HuH-7 (cell line): ENCODE measurements around the gene OR5H2.
"Not testable (repeated sequence)": the region's sequence is repeated elsewhere in the genome, so short reads cannot be mapped to it uniquely, and the experiment has no call there.

Source experiments
- DNase-seq: peaks from one replicate; pipeline ENCODE4 v3.0.0; 2011; ENCODE audit warnings: low spot score

Gene OR5H2

GRCh38 chr3:98282205-98282604, at the start of gene OR5H2:
TSS of gene OR5H2 (plus strand) at chr3:98282505. CDS start at chr3:98282903, 398 bp downstream.
- DNase-seq: no peak

DNA sequence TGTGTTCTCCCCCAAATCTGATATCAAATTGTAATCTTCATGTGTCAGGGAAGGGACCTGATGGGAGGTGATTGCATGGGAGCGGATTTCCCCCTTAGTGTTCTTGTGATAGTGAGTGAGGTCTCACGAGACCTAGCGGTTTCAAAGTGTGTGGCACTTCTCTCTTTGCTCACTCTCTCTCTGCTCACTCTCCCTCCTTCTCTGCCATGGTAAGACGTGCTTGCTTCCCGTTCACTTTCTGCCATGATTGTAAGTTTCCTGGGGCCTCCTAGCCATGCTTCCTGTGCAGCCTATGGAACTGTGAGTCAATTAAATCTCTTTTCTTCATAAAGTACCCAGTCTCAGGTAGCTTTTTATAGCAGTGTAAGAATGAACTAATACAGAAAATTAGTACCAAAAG, 48.8 kb upstream of the OR5H2 start:
- DNase-seq: no peak

GRCh38 chr3:98240131-98240530, 42.2 kb upstream of the OR5H2 start:
- DNase-seq: no peak

DNA sequence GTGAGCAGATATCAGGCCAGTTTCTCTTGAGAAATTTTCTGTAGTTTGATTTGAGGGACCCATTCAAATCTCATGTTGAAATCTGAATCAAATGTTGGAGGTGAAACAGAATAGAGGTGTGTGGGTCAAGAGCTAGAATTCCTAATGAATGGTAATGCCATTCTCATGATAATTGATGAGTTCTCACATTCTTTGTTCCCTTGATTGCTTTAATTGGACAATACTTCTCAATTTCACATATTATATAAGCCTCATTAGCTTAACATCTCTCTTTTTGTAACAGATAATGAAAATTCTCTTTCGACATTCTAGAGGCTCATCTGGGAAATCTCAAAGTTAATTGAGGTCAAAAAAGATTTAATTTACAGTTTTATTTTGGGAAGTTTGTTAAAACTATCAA, 40.1 kb upstream of the OR5H2 start:
- DNase-seq: no peak

GRCh38 chr3:98243843-98244242, 38.5 kb upstream of the OR5H2 start:
- no peak for DNase-seq

GRCh38 chr3:98246142-98246541, 36.2 kb upstream of the OR5H2 start:
- no peak for DNase-seq

- DNase-seq: not testable (repeated sequence)
Observed at GRCh38 chr3:98256026-98256425, 26.3 kb upstream of the OR5H2 start.

DNA sequence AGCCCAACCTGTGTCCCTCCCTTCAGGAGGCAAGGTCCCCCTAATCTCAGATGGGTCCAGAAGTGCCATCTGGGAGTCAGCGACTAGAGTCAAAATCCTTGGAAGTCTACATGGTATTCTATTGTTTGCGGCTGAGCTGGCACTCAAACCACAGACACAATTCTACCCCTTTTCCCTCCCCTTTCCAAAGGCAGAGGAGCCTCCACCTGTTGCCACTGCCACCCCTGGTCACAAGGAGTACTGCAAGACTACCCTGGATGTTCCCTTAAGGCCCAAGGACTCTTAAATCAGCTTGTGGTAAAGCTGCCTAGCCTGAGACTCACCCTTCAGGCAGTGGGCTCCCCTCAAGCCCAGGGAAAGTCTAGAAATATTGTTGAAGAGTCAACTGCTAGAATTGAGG, 22.6 kb upstream of the OR5H2 start:
- DNase-seq: peak; percentile 19

- no peak for DNase-seq
Observed at GRCh38 chr3:98262046-98262445, 20.3 kb upstream of the OR5H2 start.

DNA sequence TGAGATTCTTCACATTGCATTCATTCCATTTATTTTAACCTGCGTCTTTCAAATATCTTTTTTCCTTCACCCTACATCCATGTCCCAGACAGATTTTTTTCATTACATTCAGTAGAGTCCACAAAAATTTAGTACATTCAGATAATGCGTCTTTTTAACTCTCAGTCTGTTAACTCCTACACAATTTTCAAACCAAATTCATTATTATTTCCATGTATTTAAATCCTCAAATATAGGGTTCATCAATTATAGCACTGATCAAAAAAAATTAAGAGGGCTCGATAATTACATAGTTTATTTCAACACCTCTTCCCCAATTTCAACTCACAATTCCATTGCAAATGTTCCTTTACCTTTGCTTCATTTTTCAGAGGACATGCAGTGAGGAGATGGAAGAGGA, 18.4 kb upstream of the OR5H2 start, which contains the start of gene OR5H6:
TSS of gene OR5H6 (plus strand) at position 301 of the 400 bp plus-strand sequence. CDS start at position 390, 89 bp downstream.
- no peak for DNase-seq

DNA sequence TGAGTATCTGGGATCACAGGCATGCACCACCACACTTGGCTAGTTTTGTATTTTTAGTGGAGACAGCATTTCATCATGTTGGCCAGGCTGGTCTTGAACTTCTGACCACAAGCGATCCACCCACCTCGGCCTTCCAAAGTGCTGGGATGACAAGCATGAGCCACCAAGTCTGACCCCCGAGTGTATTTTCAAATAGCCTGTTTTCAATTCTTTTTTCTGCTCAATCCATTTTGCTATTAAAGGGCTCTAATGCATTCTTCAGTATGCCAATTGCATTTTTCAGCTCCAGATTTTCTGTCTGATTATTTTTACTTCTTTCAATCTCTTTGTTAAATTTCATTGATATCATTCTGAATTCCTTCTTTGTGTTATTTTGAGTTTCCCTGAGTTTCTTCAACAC, 12.5 kb upstream of the OR5H2 start:
- no peak for DNase-seq

GRCh38 chr3:98272126-98272525, 10.2 kb upstream of the OR5H2 start:
- no peak for DNase-seq

- DNase-seq: no peak
Observed at GRCh38 chr3:98274914-98275313, 7.4 kb upstream of the OR5H2 start.

DNA sequence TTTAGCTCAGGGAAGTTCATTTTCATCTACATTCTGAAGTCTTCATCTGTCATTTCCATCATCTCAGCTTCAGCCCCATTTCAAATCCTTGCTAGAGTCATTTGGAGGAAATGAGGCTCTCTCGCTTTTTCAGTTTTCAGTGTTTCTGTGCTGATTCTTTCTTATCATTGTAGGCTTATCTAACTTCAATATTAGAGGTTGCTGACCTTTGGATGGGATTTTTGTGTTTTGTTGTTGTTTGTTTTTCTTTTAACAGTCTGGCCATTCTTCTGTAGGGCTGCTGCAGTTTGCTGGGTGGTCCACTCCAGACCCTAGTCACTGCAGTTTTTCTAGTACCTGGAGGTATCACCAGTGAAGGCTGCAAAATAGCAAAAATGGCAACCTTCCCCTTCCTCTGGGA, 8.6 kb downstream of the OR5H2 start:
- DNase-seq: no peak

- DNase-seq: no peak
Observed at GRCh38 chr3:98291332-98291957, 9.1 kb downstream of the OR5H2 start.

DNA sequence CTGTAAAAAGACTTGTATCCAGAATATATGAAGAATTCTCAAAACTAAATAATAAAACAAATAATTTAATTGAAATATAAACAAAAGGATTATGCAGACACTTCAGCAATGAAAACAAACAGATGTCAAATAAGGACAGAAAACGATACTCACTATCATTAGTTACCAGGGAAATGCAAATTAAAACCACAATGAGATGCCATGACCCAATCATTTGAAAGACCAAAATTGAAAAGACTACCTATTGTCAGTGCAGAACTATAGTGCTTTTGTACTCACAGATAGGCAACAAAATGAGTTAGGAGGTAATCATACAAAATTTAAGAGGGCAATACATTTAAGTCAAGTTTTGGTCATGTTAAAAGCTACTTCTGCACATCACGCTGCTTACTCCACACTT, 39.8 kb downstream of the OR5H2 start:
- no peak for DNase-seq

GRCh38 chr3:98322686-98323085, 40.4 kb downstream of the OR5H2 start:
- DNase-seq: no peak

DNA sequence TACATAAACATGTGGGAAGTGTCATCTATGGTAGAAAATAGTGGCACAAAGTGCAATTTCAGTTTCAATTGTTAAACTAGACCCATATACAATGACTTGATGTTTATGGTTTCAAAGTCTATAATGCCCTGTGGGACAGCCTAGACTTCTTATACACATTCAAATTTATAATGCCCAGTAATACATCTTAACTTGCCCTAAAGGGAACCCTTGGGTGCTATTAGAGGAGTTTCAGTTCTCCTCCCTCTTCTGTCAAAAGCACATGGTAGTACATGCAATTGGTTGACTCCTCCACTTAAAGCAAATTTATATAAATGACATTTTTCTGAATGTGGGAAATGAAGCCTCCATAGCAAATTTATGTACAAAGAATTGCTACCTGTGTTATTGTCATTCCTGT, 41.1 kb downstream of the OR5H2 start:
- DNase-seq: no peak

- DNase-seq: no peak
Observed at GRCh38 chr3:98325055-98325454, 42.8 kb downstream of the OR5H2 start.

GRCh38 chr3:98326105-98326893, 44.0 kb downstream of the OR5H2 start:
- no peak for DNase-seq

DNA sequence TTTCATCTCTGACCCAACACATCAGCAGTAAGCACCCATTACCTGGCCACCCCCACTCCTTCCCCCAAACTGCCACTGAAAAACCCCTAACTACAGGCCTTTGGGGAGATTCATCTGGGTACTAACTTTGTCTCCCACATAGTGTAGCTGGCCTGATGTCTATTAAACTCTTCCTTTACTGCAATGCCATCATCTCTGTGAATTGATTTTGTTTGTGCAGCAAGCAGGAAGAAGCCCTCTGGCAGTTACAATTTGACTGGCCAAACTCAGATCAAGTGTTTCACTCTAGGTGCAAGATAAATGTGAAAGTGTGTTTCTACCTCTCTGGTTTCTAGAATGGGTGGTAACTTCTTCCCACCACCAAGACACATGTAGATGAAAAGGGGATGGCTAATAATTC, 44.6 kb downstream of the OR5H2 start:
- DNase-seq: no peak

GRCh38 chr3:98328933-98329332, 46.6 kb downstream of the OR5H2 start:
- no peak for DNase-seq

DNA sequence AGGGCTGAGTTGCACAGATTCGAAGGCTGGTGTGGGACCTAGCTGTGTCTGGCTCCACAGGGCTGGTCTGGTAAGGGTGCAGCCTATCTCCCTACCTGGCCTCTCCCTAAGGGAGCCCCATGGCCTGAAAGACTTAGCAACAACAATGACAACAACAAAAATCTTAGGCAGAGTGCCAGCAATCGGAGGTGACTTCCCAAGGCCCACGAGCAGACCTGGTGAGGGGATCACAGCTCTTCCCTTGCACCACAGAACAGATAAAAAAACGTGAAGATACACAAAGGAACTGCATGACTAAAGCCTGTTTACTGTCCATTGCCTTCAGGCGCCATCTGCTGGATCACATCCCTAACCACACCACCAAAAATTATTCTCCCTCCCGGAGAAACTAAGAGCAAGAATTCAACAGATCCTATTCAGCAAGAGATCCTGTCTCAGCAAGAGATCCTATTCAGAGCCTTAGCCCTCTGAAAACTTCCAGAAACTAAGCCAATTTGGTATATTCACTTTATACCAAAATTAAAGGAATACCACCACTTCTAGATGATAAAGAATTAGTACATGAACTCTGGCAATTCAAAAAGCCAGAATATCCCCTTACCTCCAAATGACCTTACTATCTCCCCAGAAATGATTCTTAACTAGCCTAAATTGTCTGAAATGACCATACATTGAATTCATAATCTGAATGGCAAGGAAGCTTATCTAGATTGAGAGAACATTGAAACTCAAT, 47.3 kb downstream of the OR5H2 start:
- DNase-seq: peak; percentile 25
